GM19035 (cell line): ENCODE data around the gene GRB2.

ENCODE experiments used
- ATAC-seq: cut with Tn5 transposase; IDR thresholded peaks from one replicate; pipeline ENCODE4 v1.9.1; 2021; ENCODE audit not compliant: unreplicated experiment

Gene GRB2

DNA sequence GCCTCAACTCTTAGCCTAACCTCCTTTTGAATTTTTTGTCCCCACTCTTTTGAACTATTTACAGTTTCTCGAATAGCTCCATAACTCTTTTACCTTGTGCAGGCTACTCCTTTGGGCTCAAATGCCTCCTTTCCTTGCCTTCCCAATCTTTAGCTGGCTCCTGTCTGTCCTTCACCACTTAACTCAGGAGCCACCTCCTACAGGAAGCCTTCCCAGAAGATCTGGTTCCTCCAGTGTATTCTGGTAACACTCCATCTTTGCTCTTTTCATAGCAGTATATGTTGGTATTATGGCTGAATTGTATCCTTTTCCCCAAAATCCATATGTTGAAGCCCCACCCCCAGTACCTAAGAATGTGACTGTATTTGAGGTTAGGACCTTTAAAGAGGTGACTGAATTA is 9.0 kb upstream of the GRB2 start:
- ATAC-seq: no peak

GRCh38 chr17:75412455-75413317 is 7.2 kb upstream of the GRB2 start:
- peak; percentile 70 for ATAC-seq

DNA sequence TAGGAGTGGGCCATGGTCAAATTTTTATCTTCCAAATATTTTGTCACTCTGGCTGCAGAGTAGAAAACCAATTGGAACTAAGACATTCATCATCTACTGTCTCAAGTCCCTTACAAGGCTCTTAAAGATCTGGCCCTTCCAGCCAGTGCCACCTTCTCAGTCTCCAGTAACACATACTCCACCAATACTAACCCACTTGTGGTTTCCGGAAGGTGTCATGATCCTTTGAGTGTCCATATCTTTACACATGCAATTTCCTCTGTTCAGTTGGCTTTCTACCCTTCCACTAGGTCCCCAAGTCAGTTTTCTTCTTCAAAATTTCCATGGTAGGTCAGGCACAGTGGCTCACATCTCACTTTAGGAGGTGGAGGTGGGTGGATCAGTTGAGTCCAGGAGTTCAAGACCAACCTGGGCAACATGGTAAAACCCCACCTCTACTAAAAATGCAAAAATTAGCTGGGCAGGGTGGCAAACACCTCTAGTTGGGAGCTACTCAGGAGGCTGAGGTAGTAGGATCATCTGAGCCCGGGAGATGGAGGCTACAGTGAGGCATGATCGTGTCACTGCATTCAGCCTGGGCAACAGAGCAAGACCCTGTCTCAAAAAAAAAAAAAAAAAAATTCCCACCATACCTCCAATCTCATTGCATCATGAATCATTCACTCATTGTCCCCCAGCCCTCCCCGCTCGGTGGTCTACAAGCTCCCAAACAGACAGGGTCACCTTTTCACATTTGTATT is 6.0 kb upstream of the GRB2 start:
- no peak for ATAC-seq

DNA sequence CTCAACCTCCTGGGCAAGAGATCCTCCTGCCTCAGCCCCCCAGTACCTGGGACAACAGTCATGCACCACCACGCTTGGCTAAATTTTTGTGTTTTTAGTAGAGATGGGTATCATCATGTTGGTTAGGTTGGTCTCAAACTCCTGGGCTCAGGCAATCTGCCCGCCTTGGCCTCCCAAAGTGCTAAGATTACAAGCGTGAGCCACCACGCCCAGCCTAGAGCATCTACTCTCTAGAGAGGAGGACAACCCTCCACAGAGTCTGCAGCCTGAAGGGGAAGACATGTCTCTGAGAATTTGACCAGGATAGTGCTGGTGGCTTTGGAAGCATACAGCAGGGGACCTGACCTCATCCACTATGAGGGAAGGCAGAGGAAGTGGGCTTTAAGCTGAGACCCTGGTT is 4.7 kb upstream of the GRB2 start:
- ATAC-seq: no peak

- ATAC-seq: no peak
Observed at GRCh38 chr17:75407655-75408352, 2.3 kb upstream of the GRB2 start.

DNA sequence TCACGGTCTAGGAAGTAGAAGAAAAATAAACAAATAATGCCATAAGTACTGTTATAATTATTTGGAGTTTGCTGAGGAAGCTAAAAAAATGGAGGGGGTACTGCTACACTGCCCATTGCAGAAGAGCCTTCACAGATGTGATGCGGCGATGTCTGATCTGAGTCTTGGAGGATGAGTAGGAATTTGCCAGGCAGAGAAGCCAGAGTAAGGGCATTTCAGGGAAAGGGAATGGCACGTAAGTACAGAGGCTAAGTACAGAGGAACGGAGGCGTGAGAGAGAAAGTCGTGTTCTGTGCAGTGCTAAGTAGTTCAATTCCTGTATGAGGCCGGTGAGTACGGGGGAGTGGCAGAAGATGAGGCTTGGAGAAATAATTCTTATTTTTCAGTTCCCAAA is 741 bp upstream of the GRB2 start:
- ATAC-seq: no peak

DNA sequence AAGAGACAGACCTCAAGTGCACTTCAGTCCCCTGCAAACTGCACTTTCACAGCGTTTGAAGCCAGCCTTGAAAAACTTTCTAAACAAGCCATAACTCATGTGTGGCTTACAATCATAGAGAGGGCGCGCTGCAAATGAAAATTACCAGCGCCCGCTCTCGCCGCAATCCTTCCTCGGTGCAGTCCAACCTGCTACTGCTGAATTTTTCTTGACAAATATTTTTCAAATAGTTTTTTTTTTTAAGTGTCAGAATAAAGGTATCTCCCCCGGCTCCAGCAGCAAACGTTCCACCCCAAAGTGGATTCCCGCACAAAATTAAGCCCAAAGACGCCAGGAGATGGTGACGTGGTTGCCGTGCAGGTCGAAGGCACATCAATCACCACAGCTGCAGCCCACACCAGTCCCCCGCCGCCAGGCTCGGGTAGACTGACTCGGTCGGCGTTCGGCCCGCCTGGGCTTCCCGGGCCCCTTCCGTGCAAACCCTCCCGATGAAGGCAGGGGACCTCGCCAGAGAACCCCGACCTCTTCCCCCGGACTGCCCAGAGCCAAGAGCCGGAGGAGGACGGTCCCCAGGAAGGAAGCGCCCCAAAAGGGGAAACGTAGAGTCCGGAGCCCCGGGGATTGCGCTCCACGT is 630 bp downstream of the GRB2 start:
- ATAC-seq: peak; percentile 27

DNA sequence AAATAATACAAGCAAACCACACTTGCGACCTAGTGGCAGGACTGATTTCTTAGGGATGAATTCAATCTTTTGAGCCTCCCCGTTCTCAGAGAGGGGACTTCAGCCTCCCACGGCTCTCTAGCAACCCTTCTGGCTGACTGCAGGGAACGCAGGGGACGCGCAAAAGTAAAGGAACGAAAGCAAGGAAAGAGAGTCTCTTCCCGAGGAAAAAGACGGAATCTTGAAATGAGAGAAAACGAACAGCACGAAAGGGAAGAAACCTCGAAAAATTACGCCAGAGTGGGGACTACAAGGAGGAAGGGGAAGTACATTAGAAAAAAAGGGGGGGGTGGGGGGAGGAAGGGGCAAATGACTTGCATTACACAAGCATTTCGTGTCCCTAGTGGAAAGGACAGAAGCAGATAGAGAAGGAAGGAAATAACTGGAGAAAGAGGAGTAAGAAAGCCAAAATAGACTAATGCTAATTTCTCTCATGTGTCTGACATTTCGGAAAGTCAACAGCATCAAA is 1.2 kb downstream of the GRB2 start:
- no peak for ATAC-seq

- no peak for ATAC-seq
Observed at GRCh38 chr17:75403131-75403530, 2.3 kb downstream of the GRB2 start.

DNA sequence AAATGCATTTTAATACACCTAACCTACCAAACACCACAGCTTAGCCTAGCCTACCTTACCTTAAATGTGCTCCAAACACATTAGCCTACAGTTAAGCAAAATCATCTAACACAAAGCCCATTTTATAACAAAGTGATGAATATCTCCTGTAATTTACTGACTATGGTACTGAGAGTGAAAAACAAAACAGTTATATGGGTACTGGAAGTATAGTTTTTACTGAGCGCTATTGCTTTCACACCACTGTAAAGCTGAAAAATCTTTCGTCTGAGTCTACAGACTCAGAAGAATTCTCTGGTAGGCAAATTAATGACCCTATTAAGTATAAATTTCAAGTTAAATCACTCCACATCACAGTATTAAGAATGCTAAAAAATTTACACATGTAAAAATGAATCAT is 3.5 kb downstream of the GRB2 start:
- ATAC-seq: no peak

GRCh38 chr17:75400326-75400939 is 5.0 kb downstream of the GRB2 start:
- ATAC-seq: no peak

DNA sequence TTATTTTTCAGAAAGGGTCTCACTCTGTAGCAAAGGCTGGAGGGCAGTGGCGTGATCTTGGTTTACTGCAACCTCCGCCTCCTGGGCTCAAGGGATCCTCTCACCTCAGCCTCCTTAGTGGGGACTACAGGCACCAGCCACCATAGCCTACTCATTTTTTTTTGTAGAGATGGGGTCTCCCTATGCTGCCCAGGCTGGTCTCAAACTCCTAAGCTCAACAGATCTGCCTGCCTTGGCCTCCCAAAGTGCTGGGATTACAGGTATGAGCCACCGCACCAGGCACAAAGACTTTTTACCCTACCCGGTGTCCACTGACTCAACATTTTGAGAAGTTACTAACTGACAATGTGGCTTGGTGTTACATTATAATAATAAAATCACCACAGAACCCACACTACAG is 7.2 kb downstream of the GRB2 start:
- ATAC-seq: no peak

- no peak for ATAC-seq
Observed at GRCh38 chr17:75397217-75397616, 8.3 kb downstream of the GRB2 start.

- ATAC-seq: no peak
Observed at GRCh38 chr17:75396796-75397195, 8.7 kb downstream of the GRB2 start.

DNA sequence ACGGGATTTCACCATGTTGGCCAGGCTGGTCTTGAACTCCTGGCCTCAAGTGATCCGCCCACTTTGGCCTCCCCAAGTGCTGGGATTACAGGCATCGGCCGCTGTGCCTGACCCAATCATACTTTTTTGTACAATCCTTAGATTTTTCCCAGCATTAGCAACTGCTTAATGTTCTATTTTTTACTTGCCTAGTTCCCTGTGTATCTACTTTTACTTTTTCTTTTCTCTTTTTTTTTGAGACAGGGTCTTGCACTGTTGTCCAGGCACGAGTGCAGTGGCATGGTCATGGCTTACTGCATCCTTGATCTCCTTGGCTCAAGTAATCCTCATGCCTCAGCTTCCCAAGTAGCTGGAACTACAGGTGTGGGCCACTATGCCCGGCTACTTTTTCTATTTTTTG is 9.5 kb downstream of the GRB2 start:
- ATAC-seq: no peak

DNA sequence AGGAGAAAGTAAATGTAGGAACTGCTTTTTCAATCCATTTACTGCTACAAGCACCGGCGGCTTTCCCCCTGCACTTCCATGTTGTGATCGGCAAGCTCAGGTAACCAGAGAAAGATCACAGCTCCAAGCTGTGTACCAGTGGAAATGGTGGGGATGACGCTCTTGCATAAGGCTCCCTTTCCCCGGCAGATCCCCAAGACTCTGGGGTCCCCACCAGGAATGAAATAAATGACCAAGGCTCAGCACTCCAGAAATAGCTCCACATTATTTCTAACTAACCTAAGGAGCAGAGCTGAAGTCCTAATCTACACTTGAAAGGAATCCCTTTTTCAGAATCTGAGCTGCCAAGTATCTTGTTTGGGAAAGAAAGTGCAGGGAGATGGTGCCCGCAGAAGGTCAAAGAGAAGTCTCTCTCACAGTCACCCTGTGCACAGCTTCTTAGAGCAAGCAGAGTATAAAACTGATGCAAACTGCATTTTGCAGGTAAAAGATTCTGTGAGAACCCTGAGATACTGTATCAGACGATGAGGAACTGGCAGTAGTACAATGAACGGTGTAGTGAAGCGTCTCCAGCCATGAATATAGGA is 11.1 kb downstream of the GRB2 start:
- no peak for ATAC-seq

DNA sequence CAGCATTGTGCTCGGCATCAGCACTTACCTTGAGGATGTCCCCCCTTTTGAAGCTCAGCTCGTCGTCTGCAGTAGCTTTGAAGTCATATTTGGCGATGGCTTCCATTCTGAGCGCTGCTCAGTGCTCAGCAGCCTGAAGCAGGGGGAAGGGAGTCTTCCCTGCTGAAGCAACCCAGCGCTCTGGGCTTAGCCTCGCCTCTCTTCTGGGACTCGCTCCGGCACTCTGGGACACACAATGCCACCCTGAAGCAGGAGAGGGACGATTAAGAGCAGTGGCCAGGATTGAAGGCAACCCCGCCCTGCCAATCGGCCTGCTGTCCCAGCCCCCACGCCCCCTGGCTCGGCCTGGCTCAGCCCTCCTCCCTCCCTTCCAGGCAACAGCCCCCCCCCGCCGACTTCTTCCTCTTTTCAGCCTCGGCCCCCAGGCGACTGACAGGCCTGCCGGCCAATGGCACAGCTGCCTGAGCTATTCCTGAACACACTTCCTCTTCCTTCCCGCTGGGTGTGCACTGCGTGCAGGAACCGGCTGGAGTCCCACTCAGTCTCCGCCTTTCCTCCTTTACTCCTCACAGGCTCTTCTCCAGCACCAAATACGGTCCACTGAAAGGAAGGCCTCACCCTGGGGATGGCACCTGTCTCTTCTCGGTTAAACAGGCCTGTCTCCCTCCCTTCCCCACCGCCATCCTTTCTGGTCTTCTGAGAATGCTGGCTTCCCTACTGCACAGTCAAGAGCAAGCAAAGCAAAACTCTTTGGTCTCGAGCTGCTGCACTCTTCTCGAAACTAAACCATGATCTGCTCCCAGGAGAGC is 11.8 kb downstream of the GRB2 start:
- peak; percentile 65 for ATAC-seq

GRCh38 chr17:75392559-75392958 is 12.9 kb downstream of the GRB2 start:
- ATAC-seq: no peak

GRCh38 chr17:75390982-75391381 is 14.5 kb downstream of the GRB2 start:
- no peak for ATAC-seq
